H1 (cell line): Measurements from ENCODE around the gene CXCL3. TPM values are rescaled to one million over a fixed set of nuclear protein-coding genes. Genes with fewer than 3 reads are reported as not detected.

Experiments used
- CHD1 ChIP-seq: IDR thresholded peaks from 2 replicates; pipeline ENCODE4 v1.6.1; 2012; ENCODE audit warnings: low read depth, low read length, improper control_type of control experiment
- CTCF ChIP-seq, 3 experiments: IDR thresholded peaks; 1 replicate in 2 of 3; 2 replicates in 1 of 3; pipeline versions ENCODE4 v1.5.1 to v1.6.1; 2011; ENCODE audit warnings: low read length in 3 of 3, mild to moderate bottlenecking in 3 of 3, inconsistent platforms in 2 of 3, low read depth in 1 of 3, moderate library complexity in 1 of 3; ENCODE audit not compliant: insufficient read depth in 1 of 3; ENCODE audit errors: control extremely low read depth in 1 of 3
- KDM1A ChIP-seq: fragments of 200-600, 300-600 bp; sonication (generic); IDR thresholded peaks from 2 replicates; pipeline ENCODE4 v1.7.1; 2016; ENCODE audit warnings: mild to moderate bottlenecking, low read length, borderline replicate concordance
- MAX ChIP-seq: IDR thresholded peaks from 2 replicates; pipeline ENCODE4 v1.6.1; 2012; ENCODE audit warnings: inconsistent platforms
- RNF2 ChIP-seq: fragments of 200-900, 300-1000 bp; sonication (generic); IDR thresholded peaks from 2 replicates; pipeline ENCODE4 v1.7.1; 2016; ENCODE audit warnings: borderline replicate concordance, low read depth, mild to moderate bottlenecking, antibody characterized with exemption, low read length; ENCODE audit not compliant: poor library complexity, severe bottlenecking; ENCODE audit errors: missing control alignments
- SIX5 ChIP-seq: IDR thresholded peaks from 2 replicates; pipeline ENCODE4 v1.6.1; 2011; ENCODE audit warnings: mild to moderate bottlenecking, low read depth, low read length
- TCF12 ChIP-seq: IDR thresholded peaks from 2 replicates; pipeline ENCODE4 v1.6.1; 2011; ENCODE audit warnings: low read depth, mild to moderate bottlenecking, low read length
- YY1 ChIP-seq: IDR thresholded peaks from 2 replicates; pipeline ENCODE4 v1.6.1; 2011; ENCODE audit warnings: low read depth, mild to moderate bottlenecking, low read length
- ZNF274 ChIP-seq: IDR thresholded peaks from 2 replicates; pipeline ENCODE4 v1.7.0; 2012; ENCODE audit warnings: low read length, borderline replicate concordance; ENCODE audit errors: extremely low read depth
- polyA plus RNA-seq, 7 experiments: library from polyadenylated mRNA; depleted of rRNA in 3 of 7; stranded (reverse) in 5 of 7; unstranded in 2 of 7; fragments of >200 nt in 5 of 7; fragments of 200-250 nt in 2 of 7; gene quantifications; 1 replicate in 5 of 7; 2 replicates in 1 of 7; 4 replicates in 1 of 7; pipeline versions ENCODE4 v1.2.1 to v1.2.3, GENCODE V29; 2011 to 2013; ENCODE audit warnings: missing spikeins in 2 of 7, mixed read lengths in 2 of 7
- total RNA-seq: library from RNA; stranded (reverse); fragmentation: NEBNext Ultra II Directional; extraction: Animal tissue kit (Norgen Biotek cat#: 25700); gene quantifications from 2 replicates; pipeline ENCODE4 v1.2.1, GENCODE V29; 2021

CXCL3 gene
- total and polyA plus RNA-seq, 2 of the 8 experiments (the other 6 are each of a cell fraction or from before 2014, with no cell fraction given), result 3.1 to 5.2 TPM

GRCh38 chr4:74045247-74045646 is 6.8 kb upstream of the CXCL3 start (continued):
- TF ChIP-seq CTCF (IDR thresholded peaks at IDR 0.05; ENCODE audit: control extremely low read depth in 1 of 3, insufficient read depth in 1 of 3, low read depth in 1 of 3, low read length in 3 of 3), result no peak
- no peak for TF ChIP-seq MAX
- TF ChIP-seq TCF12, result no peak
- no peak for TF ChIP-seq SIX5
- no peak for TF ChIP-seq ZNF274
- TF ChIP-seq YY1, result no peak
- no peak for TF ChIP-seq KDM1A
- no peak for TF ChIP-seq RNF2
- TF ChIP-seq CHD1, result no peak
- TF ChIP-seq, all 59 proteins: peak for 0
